ENCODE measurements around the gene ZMYND8. TPM values are rescaled to one million over a fixed set of nuclear protein-coding genes. Genes with fewer than 3 reads are reported as not detected.
"Not testable (repeated sequence)": the region's sequence is repeated elsewhere in the genome, so short reads cannot be mapped to it uniquely, and the experiment has no call there.

ZMYND8 gene
- total RNA-seq, 1 donor from 2014 or later, result 37.9 TPM

- intact Hi-C loops (cut with micrococcal nuclease), result no loop called here
- no peak for TF ChIP-seq CTCF (IDR thresholded peaks at IDR 0.05; ENCODE audit: borderline replicate concordance)
- Histone ChIP-seq H3K36me3 (peaks cover 67% of the 10 kb centered on the region), H3K4me3 (no peak overlapping the region), H3K9me3 (replicated peaks) (no peaks in the 10 kb centered on the region), H3K27me3 (ENCODE audit: low read depth) (no peaks in the 10 kb centered on the region), H3K27ac (replicated peaks) (no peak overlapping the region), H3K4me1 (peaks cover 48% of the 10 kb centered on the region)
- DNase-seq, result no peak
Observed at GRCh38 chr20:47210470-47210869, 146.0 kb downstream of the ZMYND8 start.

GRCh38 chr20:47209982-47210381 lies 146.5 kb downstream of the ZMYND8 start:
- Histone ChIP-seq H3K36me3 (peaks cover 62% of the 10 kb centered on the region), H3K27me3 (ENCODE audit: low read depth) (no peaks in the 10 kb centered on the region), H3K4me1 (peaks cover 46% of the 10 kb centered on the region), H3K4me3 (no peak overlapping the region), H3K27ac (replicated peaks) (no peak overlapping the region), H3K9me3 (replicated peaks) (no peaks in the 10 kb centered on the region)
- intact Hi-C loops (cut with micrococcal nuclease), result loop anchor here (10.0 kb wide), 1 partner anchor 175 kb away; no protein-coding TSS in a partner anchor
- DNase-seq, result no peak
- TF ChIP-seq CTCF (IDR thresholded peaks at IDR 0.05; ENCODE audit: borderline replicate concordance), result no peak

GRCh38 chr20:47208534-47209174 lies 147.8 kb downstream of the ZMYND8 start:
- Histone ChIP-seq H3K36me3 (peaks cover 51% of the 10 kb centered on the region), H3K9me3 (replicated peaks) (no peaks in the 10 kb centered on the region), H3K4me3 (no peak overlapping the region), H3K27me3 (ENCODE audit: low read depth) (no peaks in the 10 kb centered on the region), H3K4me1 (peaks cover 35% of the 10 kb centered on the region), H3K27ac (replicated peaks) (no peak overlapping the region)
- intact Hi-C loops (cut with micrococcal nuclease), result loop anchor here (10.0 kb wide), 1 partner anchor 176 kb away; no protein-coding TSS in a partner anchor
- no peak for DNase-seq
- TF ChIP-seq CTCF (IDR thresholded peaks at IDR 0.05; ENCODE audit: borderline replicate concordance), result no peak

- intact Hi-C loops (cut with micrococcal nuclease), result loop anchor here (10.0 kb wide), 1 partner anchor 178 kb away; no protein-coding TSS in a partner anchor
- Histone ChIP-seq H3K36me3 (peaks cover 37% of the 10 kb centered on the region), H3K27me3 (ENCODE audit: low read depth) (no peaks in the 10 kb centered on the region), H3K27ac (replicated peaks) (peak overlapping the region; percentile 38), H3K9me3 (replicated peaks) (no peaks in the 10 kb centered on the region), H3K4me3 (no peak overlapping the region), H3K4me1 (peaks cover 22% of the 10 kb centered on the region)
- no peak for TF ChIP-seq CTCF (IDR thresholded peaks at IDR 0.05; ENCODE audit: borderline replicate concordance)
- DNase-seq, result no peak
Observed at GRCh38 chr20:47206962-47207641, 149.4 kb downstream of the ZMYND8 start.

- H3K9me3 ChIP-seq (replicated peaks); H3K4me3 ChIP-seq; H3K27me3 ChIP-seq (ENCODE audit: low read depth); DNase-seq: not testable (repeated sequence)
- intact Hi-C loops (cut with micrococcal nuclease), result loop anchor here (10.0 kb wide), 1 partner anchor 178 kb away; no protein-coding TSS in a partner anchor
- peaks cover 17% of the 10 kb centered on the region for H3K4me1 ChIP-seq
- peak overlapping the region; percentile 38 for H3K27ac ChIP-seq (replicated peaks)
- peaks cover 32% of the 10 kb centered on the region for H3K36me3 ChIP-seq
Observed at GRCh38 chr20:47206552-47206951, 149.9 kb downstream of the ZMYND8 start.

All from left ventricle myocardium inferior (tissue), 1 donor.